LNCAP (cell line): ENCODE results near the gene TAB2.

ENCODE experiments used
- CTCF ChIP-seq: fragments of 450-650 bp; IDR thresholded peaks from 2 replicates; pipeline ENCODE4 v1.5.1; 2017; ENCODE audit warnings: mild to moderate bottlenecking

The TAB2 gene

GRCh38 chr6:149331043-149331807 is 13.7 kb downstream of the TAB2 start:
- TF ChIP-seq CTCF, result no peak

- TF ChIP-seq CTCF, result no peak
Measured at GRCh38 chr6:149331871-149332270, 14.4 kb downstream of the TAB2 start.

- no peak for TF ChIP-seq CTCF
Measured at GRCh38 chr6:149332602-149333265, 15.2 kb downstream of the TAB2 start.

- no peak for TF ChIP-seq CTCF
Measured at GRCh38 chr6:149333266-149333620, 15.7 kb downstream of the TAB2 start.

GRCh38 chr6:149334201-149334600 is 16.7 kb downstream of the TAB2 start:
- TF ChIP-seq CTCF, result no peak

GRCh38 chr6:149334682-149335160 is 17.2 kb downstream of the TAB2 start:
- no peak for TF ChIP-seq CTCF

- TF ChIP-seq CTCF, result no peak
Measured at GRCh38 chr6:149335924-149336608, 18.6 kb downstream of the TAB2 start.
